ENCODE results near the gene PITX2. TPM values are rescaled to one million over a fixed set of nuclear protein-coding genes. Genes with fewer than 3 reads are reported as not detected.

The PITX2 gene
- total RNA-seq, 1 experiment from 2014 or later, result 0.77 TPM

- intact Hi-C loops (cut with micrococcal nuclease), result no loop called here
- Mint-ChIP-seq H3K4me1 (ENCODE audit: insufficient read depth, unreplicated experiment) (peaks cover 6% of the 10 kb centered on the region), H3K27me3 (ENCODE audit: insufficient read depth, unreplicated experiment) (no peaks in the 10 kb centered on the region), H3K27ac (ENCODE audit: low read depth, unreplicated experiment) (no peak overlapping the region), H3K4me3 (ENCODE audit: unreplicated experiment) (no peak overlapping the region), H3K9me3 (ENCODE audit: unreplicated experiment) (peaks cover 7% of the 10 kb centered on the region), H3K36me3 (ENCODE audit: insufficient read depth, unreplicated experiment) (no peaks in the 10 kb centered on the region)
- no TSS peak for BruUV-seq (replicated peaks)
- no peak for DNase-seq (ENCODE audit: unreplicated experiment)
- TF ChIP-seq CTCF (IDR thresholded peaks at IDR 0.05; ENCODE audit: unreplicated experiment), result no peak
- CTCF ChIA-PET, result interaction anchor here (1.1 kb wide), 1 partner anchor 14 kb away, joined by 3 read pairs; no protein-coding TSS in a partner anchor
- POLR2A ChIA-PET, result no interaction called here
These were observed 20.8 kb downstream of the PITX2 start for GRCh38 chr4:110602061-110602460.

- CTCF ChIA-PET, result interaction anchor here (0.6 to 2.4 kb wide), 5 partner anchors 8 to 411 kb away, joined by 3 to 18 read pairs (median 5); no protein-coding TSS in a partner anchor
- no peak overlapping the region for H3K27ac Mint-ChIP-seq (ENCODE audit: low read depth, unreplicated experiment)
- TF ChIP-seq CTCF (IDR thresholded peaks at IDR 0.05; ENCODE audit: unreplicated experiment), result no peak
- H3K4me3 Mint-ChIP-seq (ENCODE audit: unreplicated experiment), result no peak overlapping the region
- POLR2A ChIA-PET, result no interaction called here
- intact Hi-C loops (cut with micrococcal nuclease), result no loop called here
- DNase-seq (ENCODE audit: unreplicated experiment), result no peak
- no peaks in the 10 kb centered on the region for H3K36me3 Mint-ChIP-seq (ENCODE audit: insufficient read depth, unreplicated experiment)
- no peaks in the 10 kb centered on the region for H3K27me3 Mint-ChIP-seq (ENCODE audit: insufficient read depth, unreplicated experiment)
- no peaks in the 10 kb centered on the region for H3K4me1 Mint-ChIP-seq (ENCODE audit: insufficient read depth, unreplicated experiment)
- H3K9me3 Mint-ChIP-seq (ENCODE audit: unreplicated experiment), result peaks cover 7% of the 10 kb centered on the region
- no TSS peak for BruUV-seq (replicated peaks)
These were observed 25.3 kb downstream of the PITX2 start for GRCh38 chr4:110597582-110597981.

- Mint-ChIP-seq H3K36me3 (ENCODE audit: insufficient read depth, unreplicated experiment) (no peaks in the 10 kb centered on the region), H3K27ac (ENCODE audit: low read depth, unreplicated experiment) (no peak overlapping the region), H3K4me1 (ENCODE audit: insufficient read depth, unreplicated experiment) (no peaks in the 10 kb centered on the region), H3K9me3 (ENCODE audit: unreplicated experiment) (peaks cover 7% of the 10 kb centered on the region), H3K27me3 (ENCODE audit: insufficient read depth, unreplicated experiment) (no peaks in the 10 kb centered on the region), H3K4me3 (ENCODE audit: unreplicated experiment) (no peak overlapping the region)
- CTCF ChIA-PET, result interaction anchor here (1.1 to 2.4 kb wide), 4 partner anchors 10 to 1029 kb away, joined by 3 to 18 read pairs (median 4); no protein-coding TSS in a partner anchor
- POLR2A ChIA-PET, result interaction anchor here (0.7 kb wide), 1 partner anchor 81 kb away, joined by 3 read pairs; no protein-coding TSS in a partner anchor
- no peak for DNase-seq (ENCODE audit: unreplicated experiment)
- intact Hi-C loops (cut with micrococcal nuclease), result no loop called here
- BruUV-seq (replicated peaks), result no TSS peak
- TF ChIP-seq CTCF (IDR thresholded peaks at IDR 0.05; ENCODE audit: unreplicated experiment), result no peak
These were observed 26.4 kb downstream of the PITX2 start for GRCh38 chr4:110596431-110596830.

GRCh38 chr4:110595583-110595982 is 27.3 kb downstream of the PITX2 start:
- DNase-seq (ENCODE audit: unreplicated experiment), result no peak
- Mint-ChIP-seq H3K4me3 (ENCODE audit: unreplicated experiment) (no peak overlapping the region), H3K27me3 (ENCODE audit: insufficient read depth, unreplicated experiment) (no peaks in the 10 kb centered on the region), H3K9me3 (ENCODE audit: unreplicated experiment) (peaks cover 7% of the 10 kb centered on the region), H3K36me3 (ENCODE audit: insufficient read depth, unreplicated experiment) (no peaks in the 10 kb centered on the region), H3K27ac (ENCODE audit: low read depth, unreplicated experiment) (no peak overlapping the region), H3K4me1 (ENCODE audit: insufficient read depth, unreplicated experiment) (no peaks in the 10 kb centered on the region)
- intact Hi-C loops (cut with micrococcal nuclease), result no loop called here
- ChIA-PET POLR2A (no interaction called here), CTCF (interaction anchor here (0.6 to 2.1 kb wide), 3 partner anchors 9 to 1822 kb away, joined by 3 to 16 read pairs (median 3); no protein-coding TSS in a partner anchor)
- no TSS peak for BruUV-seq (replicated peaks)
- TF ChIP-seq CTCF (IDR thresholded peaks at IDR 0.05; ENCODE audit: unreplicated experiment), result no peak

Data from MCF 10A (cell line).